H1 (cell line): ENCODE results near the gene RIPOR2. TPM values are rescaled to one million over a fixed set of nuclear protein-coding genes. Genes with fewer than 3 reads are reported as not detected.

Source experiments
- CTCF ChIA-PET: fragments of 300-600 bp; sonication (Branson Sonifier 250); formaldehyde crosslinking; loops from one replicate; lab custom pipeline; 2021; ENCODE audit not compliant: partially characterized antibody; lab: Charles Lee
- POLR2A ChIA-PET: fragments of 300-600 bp; sonication (Branson Sonifier 250); formaldehyde crosslinking; loops from one replicate; lab custom pipeline; 2021; ENCODE audit warnings: inconsistent platforms; ENCODE audit not compliant: partially characterized antibody; lab: Charles Lee
- DNase-seq, 2 experiments: peaks; one replicate each; pipeline versions ENCODE4 v3.0.0 to v3.0.0-alpha.2; 2010 to 2022; ENCODE audit warnings: low spot score in 2 of 2, low read depth in 1 of 2, mixed read lengths in 1 of 2
- FAIRE-seq: peaks from 2 replicates; lab custom pipeline; 2011; peaks lifted over from hg19 to GRCh38; lab: Jason Lieb, UNC
- H2AFZ ChIP-seq: 2 replicates; pipeline ENCODE4 v1.8.1; 2012; ENCODE audit warnings: low read length, inconsistent platforms
- H2AK5ac ChIP-seq: 2 replicates; pipeline ENCODE4 v1.6.1; 2013; ENCODE audit warnings: low read depth, low read length
- H2BK120ac ChIP-seq: replicated peaks from 2 replicates; pipeline ENCODE3; 2013; ENCODE audit warnings: low read depth, low read length, inconsistent platforms
- H2BK12ac ChIP-seq: 2 replicates; pipeline ENCODE4 v1.6.1; 2013; ENCODE audit warnings: low read depth, low read length
- H2BK15ac ChIP-seq: 2 replicates; pipeline ENCODE4 v1.6.1; 2013; ENCODE audit warnings: low read length
- H2BK20ac ChIP-seq: 2 replicates; pipeline ENCODE4 v1.6.1; 2013; ENCODE audit warnings: low read length
- H2BK5ac ChIP-seq: 2 replicates; pipeline ENCODE4 v1.6.1; 2013; ENCODE audit warnings: low read depth, low read length
- H3K14ac ChIP-seq: 2 replicates; pipeline ENCODE4 v1.6.1; 2013; ENCODE audit warnings: inconsistent platforms; ENCODE audit not compliant: insufficient read length
- H3K18ac ChIP-seq: 2 replicates; pipeline ENCODE4 v1.6.1; 2013; ENCODE audit warnings: low read length; ENCODE audit errors: extremely low read depth
- H3K23ac ChIP-seq: 2 replicates; pipeline ENCODE4 v1.6.1; 2013; ENCODE audit warnings: inconsistent platforms; ENCODE audit not compliant: insufficient read length
- H3K23me2 ChIP-seq: 2 replicates; pipeline ENCODE4 v1.6.1; 2013; ENCODE audit warnings: low read depth, low read length
- H3K27ac ChIP-seq: 2 replicates; pipeline ENCODE4 v1.6.1; 2011; ENCODE audit warnings: low read depth, low read length, inconsistent platforms
- H3K27me3 ChIP-seq, 4 experiments: replicated peaks in 1 of 4; 1 replicate in 1 of 4; 2 replicates in 3 of 4; pipeline versions ENCODE4 v1.6.1 to v1.8.1; 2011 to 2013; ENCODE audit warnings: low read length in 3 of 4, mild to moderate bottlenecking in 3 of 4, inconsistent platforms in 2 of 4, mixed read lengths in 2 of 4, moderate library complexity in 1 of 4; ENCODE audit not compliant: control insufficient read depth in 3 of 4, insufficient read depth in 3 of 4; ENCODE audit errors: extremely low read depth in 1 of 4
- H3K36me3 ChIP-seq, 4 experiments: 2 replicates each; pipeline versions ENCODE4 v1.6.1 to v1.8.1; 2011 to 2013; ENCODE audit warnings: mild to moderate bottlenecking in 4 of 4, low read length in 3 of 4, moderate library complexity in 2 of 4, control low read depth in 1 of 4, inconsistent platforms in 1 of 4; ENCODE audit not compliant: insufficient read depth in 4 of 4, control insufficient read depth in 2 of 4
- H3K4ac ChIP-seq: replicated peaks from 2 replicates; pipeline ENCODE3; 2013; ENCODE audit warnings: low read length, low read depth, mixed read lengths, inconsistent platforms; ENCODE audit not compliant: insufficient read length
- H3K4me1 ChIP-seq, 4 experiments: replicated peaks in 1 of 4; 1 replicate in 1 of 4; 2 replicates in 3 of 4; pipeline versions ENCODE4 v1.6.1 to v1.8.1; 2011 to 2013; ENCODE audit warnings: low read length in 3 of 4, inconsistent platforms in 2 of 4, mixed read lengths in 1 of 4; ENCODE audit not compliant: insufficient read depth in 4 of 4, control insufficient read depth in 3 of 4
- H3K4me2 ChIP-seq, 2 experiments: 2 replicates each; pipeline versions ENCODE4 v1.6.1 to v1.8.1; 2011 to 2013; ENCODE audit warnings: low read depth in 2 of 2, low read length in 2 of 2, control low read depth in 1 of 2, inconsistent platforms in 1 of 2, mild to moderate bottlenecking in 1 of 2; ENCODE audit not compliant: insufficient read depth in 1 of 2
- H3K4me3 ChIP-seq, 4 experiments: fragments of 200-600, 300-600 bp in 1 of 4; sonication (generic), shearing (Covaris generic), sonication (Bioruptor Twin) in 1 of 4; 2 replicates each; pipeline versions ENCODE4 v1.5.1 to v1.8.1; 2011 to 2016; ENCODE audit warnings: low read length in 4 of 4, low read depth in 3 of 4, control low read depth in 2 of 4, inconsistent platforms in 2 of 4, mild to moderate bottlenecking in 2 of 4, mixed read lengths in 1 of 4, moderate library complexity in 1 of 4; ENCODE audit not compliant: insufficient read depth in 2 of 4; ENCODE audit errors: extremely low read depth in 1 of 4
- H3K56ac ChIP-seq: replicated peaks from 2 replicates; pipeline ENCODE3; 2013; ENCODE audit warnings: low read depth, mild to moderate bottlenecking, mixed read lengths, low read length, inconsistent platforms; ENCODE audit not compliant: insufficient read length
- H3K79me1 ChIP-seq: 2 replicates; pipeline ENCODE4 v1.6.1; 2013; ENCODE audit warnings: low read depth, low read length, control low read depth
- H3K79me2 ChIP-seq, 2 experiments: 2 replicates each; pipeline versions ENCODE4 v1.6.1 to v1.8.1; 2012 to 2013; ENCODE audit warnings: low read length in 2 of 2, mild to moderate bottlenecking in 2 of 2, inconsistent platforms in 1 of 2; ENCODE audit not compliant: insufficient read depth in 2 of 2, control insufficient read depth in 1 of 2
- H3K9ac ChIP-seq, 4 experiments: replicated peaks in 1 of 4; 1 replicate in 1 of 4; 2 replicates in 3 of 4; pipeline versions ENCODE4 v1.6.1 to v1.8.1; 2011 to 2013; ENCODE audit warnings: low read depth in 3 of 4, low read length in 3 of 4, control low read depth in 2 of 4, mild to moderate bottlenecking in 2 of 4, moderate library complexity in 2 of 4, inconsistent platforms in 1 of 4; ENCODE audit errors: extremely low read depth in 1 of 4
- H3K9me3 ChIP-seq, 2 experiments: 2 replicates each; pipeline versions ENCODE4 v1.6.1 to v1.8.1; 2012 to 2013; ENCODE audit warnings: mild to moderate bottlenecking in 2 of 2, moderate library complexity in 2 of 2, control low read depth in 1 of 2, inconsistent platforms in 1 of 2, low read depth in 1 of 2, low read length in 1 of 2, mixed read lengths in 1 of 2; ENCODE audit not compliant: insufficient read depth in 2 of 2
- H4K20me1 ChIP-seq, 2 experiments: replicated peaks in 1 of 2; 2 replicates each; pipeline versions ENCODE3 to v1.8.1; 2011 to 2013; ENCODE audit warnings: inconsistent platforms in 2 of 2, low read length in 2 of 2, mild to moderate bottlenecking in 1 of 2; ENCODE audit not compliant: insufficient read depth in 2 of 2, control insufficient read depth in 1 of 2
- H4K5ac ChIP-seq: 2 replicates; pipeline ENCODE4 v1.6.1; 2013; ENCODE audit warnings: low read length, low read depth, mixed read lengths, inconsistent platforms; ENCODE audit not compliant: insufficient read length
- H4K8ac ChIP-seq: 2 replicates; pipeline ENCODE4 v1.8.0; 2013; ENCODE audit warnings: mild to moderate bottlenecking, moderate library complexity, low read length, inconsistent platforms; ENCODE audit not compliant: insufficient read depth; ENCODE audit errors: extremely low read depth
- H4K91ac ChIP-seq: replicated peaks from 2 replicates; pipeline ENCODE3; 2013; ENCODE audit warnings: low read length, mixed read lengths, inconsistent platforms; ENCODE audit not compliant: insufficient read length
- CBX5 ChIP-seq: fragments of 300-800, 300-1000 bp; sonication (generic); IDR thresholded peaks from 2 replicates; pipeline ENCODE4 v1.7.1; 2016; ENCODE audit warnings: antibody characterized with exemption, low read length, low read depth
- WGBS, 2 experiments: shearing (Covaris generic) in 1 of 2; methylation state at CpG; one replicate each; pipeline versions ENCODE4 v1.1.6 to v1.1.7; 2013 to 2015; ENCODE audit warnings: low lambda C conversion rate in 2 of 2, mixed read lengths in 2 of 2, inconsistent platforms in 1 of 2, low coverage in 1 of 2, missing lambda C conversion rate in 1 of 2; ENCODE audit not compliant: insufficient replicate concordance in 2 of 2, insufficient coverage in 1 of 2, insufficient read length in 1 of 2; ENCODE audit errors: extremely low coverage in 1 of 2, missing lambda C conversion rate in 1 of 2; 5-methylcytosine and 5-hydroxymethylcytosine counted together
- polyA plus RNA-seq, 7 experiments: library from polyadenylated mRNA; depleted of rRNA in 3 of 7; stranded (reverse) in 5 of 7; unstranded in 2 of 7; fragments of >200 nt in 5 of 7; fragments of 200-250 nt in 2 of 7; gene quantifications; 1 replicate in 5 of 7; 2 replicates in 1 of 7; 4 replicates in 1 of 7; pipeline versions ENCODE4 v1.2.1 to v1.2.3, GENCODE V29; 2011 to 2013; ENCODE audit warnings: missing spikeins in 2 of 7, mixed read lengths in 2 of 7
- total RNA-seq: library from RNA; stranded (reverse); fragmentation: NEBNext Ultra II Directional; extraction: Animal tissue kit (Norgen Biotek cat#: 25700); gene quantifications from 2 replicates; pipeline ENCODE4 v1.2.1, GENCODE V29; 2021

RIPOR2 gene
- total and polyA plus RNA-seq, 2 of the 8 experiments (the other 6 are each of a cell fraction or from before 2014, with no cell fraction given), result 16.7 to 45.6 TPM

DNA sequence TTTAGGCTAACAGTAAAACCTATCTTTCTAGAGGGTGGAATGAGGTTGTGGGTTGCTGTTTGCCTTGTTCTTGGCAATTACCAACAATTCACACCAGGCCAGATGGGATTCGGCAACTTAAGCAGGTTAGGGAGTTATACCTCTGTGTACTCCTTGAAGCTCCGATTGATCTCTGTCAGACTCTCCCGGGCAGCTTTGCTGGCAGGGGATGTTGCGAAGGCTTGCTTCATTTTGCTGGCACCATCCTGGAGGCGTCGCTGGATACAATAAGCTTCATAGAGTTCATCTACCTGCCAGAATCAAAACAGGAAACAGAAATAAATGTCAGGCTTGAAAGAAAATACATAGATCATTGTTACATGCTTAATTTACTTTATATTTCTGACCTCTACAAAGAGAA lies 70.6 kb downstream of the RIPOR2 start:
- Histone ChIP-seq H3K79me2 (no peaks in the 10 kb centered on the region), H3K14ac (no peak overlapping the region), H3K23me2 (no peaks in the 10 kb centered on the region), H2AK5ac (no peak overlapping the region), H4K20me1 (no peaks in the 10 kb centered on the region), H3K79me1 (no peaks in the 10 kb centered on the region), H4K5ac (no peak overlapping the region), H3K4ac (no peak overlapping the region), H4K91ac (no peak overlapping the region), H3K56ac (no peak overlapping the region), H3K4me1 (no peaks in the 10 kb centered on the region), H2BK20ac (no peak overlapping the region), H3K27ac (no peak overlapping the region), H2BK12ac (no peak overlapping the region), H2AFZ (no peak overlapping the region), H2BK5ac (no peak overlapping the region), H2BK120ac (no peak overlapping the region), H3K4me2 (no peak overlapping the region), H3K27me3 (no peaks in the 10 kb centered on the region), H3K18ac (no peak overlapping the region), H3K9me3 (no peaks in the 10 kb centered on the region), H3K9ac (no peak overlapping the region), H2BK15ac (no peak overlapping the region), H3K36me3 (peaks cover 2 to 37% (median 21%) of the 10 kb centered on the region in 4 experiments; a peak in 6 of 8 replicates), H3K23ac (no peak overlapping the region), H3K4me3 (no peak overlapping the region), H4K8ac (no peak overlapping the region)
- CTCF ChIA-PET, result interaction anchor here (1.3 to 5.7 kb wide), 7 partner anchors 9 to 153 kb away, joined by 3 to 33 read pairs (median 5); no protein-coding TSS in a partner anchor
- FAIRE-seq (no peak), DNase-seq (no peak)
- WGBS, 2 experiments, result 95% methylated on average over 6 of the region's 6 CpGs; no CpG with 5 or more reads in 1 of the 2 experiments
- POLR2A ChIA-PET, result no interaction called here
- TF ChIP-seq CBX5, result no peak
